GM12878 (cell line): ENCODE results near the gene IFT81. TPM values are rescaled to one million over a fixed set of nuclear protein-coding genes. Genes with fewer than 3 reads are reported as not detected.

Source experiments
- ATAC-seq: fragments of 200-7000 bp; cut with Tn5 transposase; 3 replicates; pipeline ENCODE4 v1.9.1; 2020; ENCODE audit warnings: mild to moderate bottlenecking, moderate library complexity
- BruUV-seq: library from RNA; stranded (reverse); fragments of 400-500 nt; replicated peaks from 2 replicates; lab custom pipeline; 2021; lab: Mats Ljungman, UMichigan
- CTCF ChIA-PET: fragments of 300-600 bp; sonication (Branson Sonifier 250); formaldehyde crosslinking; extraction: SDS; loops from one replicate; lab custom pipeline; 2021; ENCODE audit warnings: inconsistent platforms; lab: Yijun Ruan, JAX
- POLR2A ChIA-PET: fragments of 350-600 bp; formaldehyde crosslinking; extraction: SDS; loops from one replicate; lab custom pipeline; 2021; ENCODE audit warnings: inconsistent platforms; lab: Charles Lee
- RAD21 ChIA-PET: fragments of 300-600 bp; sonication (Branson Sonifier 250); formaldehyde crosslinking; loops from one replicate; lab custom pipeline; 2023; ENCODE audit warnings: antibody characterized with exemption; ENCODE audit not compliant: unreplicated experiment; lab: Charles Lee
- SMC1A ChIA-PET: fragments of 300-600 bp; sonication (Branson Sonifier 250); formaldehyde crosslinking; loops from one replicate; lab custom pipeline; 2023; ENCODE audit not compliant: unreplicated experiment, uncharacterized antibody; lab: Charles Lee
- DNase-seq: peaks from one replicate; pipeline ENCODE4 v3.0.0-alpha.2; 2011; ENCODE audit warnings: low read depth, low spot score
- FAIRE-seq: peaks from 3 replicates; lab custom pipeline; 2011; peaks lifted over from hg19 to GRCh38; lab: Jason Lieb, UNC
- H2AFZ ChIP-seq: 2 replicates; pipeline ENCODE4 v1.6.0; 2011; ENCODE audit warnings: low read depth, low read length, control low read depth; ENCODE audit not compliant: control insufficient read depth
- H3K27ac ChIP-seq: 2 replicates; pipeline ENCODE4 v1.5.1; 2011; ENCODE audit warnings: control low read depth; ENCODE audit not compliant: control insufficient read depth, insufficient read depth
- H3K27me3 ChIP-seq, 2 experiments: replicated peaks in 1 of 2; 2 replicates each; pipeline versions ENCODE4 v1.6.0 to v1.6.1; 2011; ENCODE audit warnings: low read length in 1 of 2; ENCODE audit not compliant: control insufficient read depth in 2 of 2, insufficient read depth in 2 of 2
- H3K36me3 ChIP-seq, 2 experiments: 2 replicates each; pipeline ENCODE4 v1.5.1; 2011; ENCODE audit warnings: low read length in 1 of 2; ENCODE audit not compliant: control insufficient read depth in 2 of 2, insufficient read depth in 2 of 2
- H3K4me1 ChIP-seq: 2 replicates; pipeline ENCODE4 v1.6.1; 2011; ENCODE audit warnings: mild to moderate bottlenecking, low read length, moderate library complexity, mixed read lengths; ENCODE audit not compliant: control insufficient read depth, insufficient read depth
- H3K4me2 ChIP-seq: 2 replicates; pipeline ENCODE4 v1.6.0; 2011; ENCODE audit warnings: control low read depth; ENCODE audit not compliant: control insufficient read depth, insufficient read depth
- H3K4me3 ChIP-seq: fragments of 200-600 bp; sonication (generic); 2 replicates; pipeline ENCODE4 v1.5.1; 2016
- H3K79me2 ChIP-seq: 2 replicates; pipeline ENCODE4 v1.6.0; 2011; ENCODE audit warnings: low read length; ENCODE audit not compliant: control insufficient read depth, insufficient read depth
- H3K9ac ChIP-seq: 2 replicates; pipeline ENCODE4 v1.8.0; 2011; ENCODE audit warnings: low read length, control low read depth, mixed read lengths; ENCODE audit not compliant: control insufficient read depth, insufficient read depth
- H3K9me3 ChIP-seq: replicated peaks from 3 replicates; pipeline ENCODE4 v1.5.1; 2011; ENCODE audit warnings: mild to moderate bottlenecking, low read length; ENCODE audit not compliant: control insufficient read depth, insufficient read depth
- H4K20me1 ChIP-seq: 2 replicates; pipeline ENCODE4 v1.6.0; 2011; ENCODE audit not compliant: control insufficient read depth, insufficient read depth
- BCLAF1 ChIP-seq: fragments of 450-650 bp; IDR thresholded peaks from 2 replicates; pipeline ENCODE4 v1.6.1; 2017; ENCODE audit warnings: antibody characterized with exemption, mild to moderate bottlenecking, moderate library complexity
- CREB1 ChIP-seq: IDR thresholded peaks from 2 replicates; pipeline ENCODE4 v1.6.1; 2012; ENCODE audit warnings: low read depth, mild to moderate bottlenecking, inconsistent platforms
- MLLT1 ChIP-seq: fragments of 450-650 bp; IDR thresholded peaks from 2 replicates; pipeline ENCODE4 v1.6.1; 2016; ENCODE audit warnings: mild to moderate bottlenecking
- MXI1 ChIP-seq: fragments of 150-350 bp; IDR thresholded peaks from 2 replicates; pipeline ENCODE4 v1.6.1; 2011; ENCODE audit warnings: low read depth, mild to moderate bottlenecking, inconsistent platforms, low read length, improper control_type of control experiment
- MYB ChIP-seq: fragments of 150-350 bp; IDR thresholded peaks from 2 replicates; pipeline ENCODE4 v1.6.1; 2014; ENCODE audit warnings: mild to moderate bottlenecking, low read depth, low read length, borderline replicate concordance
- NFYA ChIP-seq: IDR thresholded peaks from 2 replicates; pipeline ENCODE4 v1.6.1; 2011; ENCODE audit warnings: low read depth, mild to moderate bottlenecking, low read length, improper control_type of control experiment, borderline replicate concordance
- PAX8 ChIP-seq: fragments of 450-650 bp; IDR thresholded peaks from 2 replicates; pipeline ENCODE4 v1.6.1; 2017; ENCODE audit warnings: mild to moderate bottlenecking, moderate library complexity
- PKNOX1 ChIP-seq: fragments of 450-650 bp; IDR thresholded peaks from 2 replicates; pipeline ENCODE4 v1.6.1; 2016; ENCODE audit warnings: mild to moderate bottlenecking
- POLR2AphosphoS2 ChIP-seq: IDR thresholded peaks from 2 replicates; pipeline ENCODE4 v1.6.1; 2011; ENCODE audit warnings: low read depth, mild to moderate bottlenecking, low read length, improper control_type of control experiment, moderate library complexity
- SP1 ChIP-seq: IDR thresholded peaks from one replicate; pipeline ENCODE4 v1.6.1; 2011; ENCODE audit warnings: low read depth, low read length
- USF1 ChIP-seq: IDR thresholded peaks from 2 replicates; pipeline ENCODE4 v1.6.1; 2011; ENCODE audit warnings: borderline replicate concordance, low read depth, mild to moderate bottlenecking, moderate library complexity, mixed read lengths, low read length; ENCODE audit not compliant: insufficient read depth; ENCODE audit errors: extremely low read length
- ZBTB33 ChIP-seq: fragments of 450-650 bp; IDR thresholded peaks from 2 replicates; pipeline ENCODE4 v1.6.1; 2017; ENCODE audit warnings: mild to moderate bottlenecking
- WGBS: methylation state at CpG from one replicate; pipeline ENCODE4 v1.1.6; 2016; ENCODE audit warnings: low lambda C conversion rate; ENCODE audit not compliant: insufficient replicate concordance, insufficient coverage; ENCODE audit errors: missing lambda C conversion rate; 5-methylcytosine and 5-hydroxymethylcytosine counted together
- in situ Hi-C: fragments of 300-500 bp; cut with MboI; formaldehyde crosslinking; loops from 9 replicates; pipeline ENCODE4 v1.14.3; 2018; ENCODE audit warnings: mixed read lengths
- intact Hi-C: fragments of 100-400 bp; cut with micrococcal nuclease; formaldehyde crosslinking; loops from one replicate; pipeline ENCODE4 v1.14.2; 2022; ENCODE audit not compliant: unreplicated experiment
- polyA plus RNA-seq, 11 experiments: library from polyadenylated mRNA; depleted of rRNA in 4 of 11; unstranded in 6 of 11; stranded (reverse) in 5 of 11; fragments of >200 nt; fragmentation: Nextera tagmentation in 4 of 11; fragmentation: Illumina TruSeq in 1 of 11; extraction: Ambion mirVana in 4 of 11; extraction: Trizol in 1 of 11; gene quantifications; 1 replicate in 1 of 11; 2 replicates in 10 of 11; pipeline versions ENCODE4 v1.2.1 to v1.2.3, GENCODE V29; 2011 to 2016; ENCODE audit warnings: inconsistent platforms in 2 of 11, missing spikeins in 2 of 11, low read depth in 1 of 11
- total RNA-seq, 4 experiments: library from RNA; depleted of rRNA in 3 of 4; stranded (reverse); fragments of >200 nt in 3 of 4; fragmentation: Illumina TruSeq in 1 of 4; extraction: Trizol in 1 of 4; gene quantifications; 2 replicates each; pipeline versions ENCODE4 v1.2.1 to v1.2.3, GENCODE V29; 2013 to 2021

IFT81 gene
- total and polyA plus RNA-seq, 10 of the 15 experiments (the other 5 are each of a cell fraction or from before 2014, with no cell fraction given): 4.1 to 9.9 (median 5.6) TPM

- TF ChIP-seq USF1 (no peak), CREB1 (no peak), ZBTB33 (no peak)
- TF ChIP-seq, all 136 proteins: peak for 0
These were observed 11.6 kb downstream of the IFT81 start (continued) for GRCh38 chr12:110135806-110136205.

- FAIRE-seq (no peak), ATAC-seq (no peak), DNase-seq (no peak)
- no peak overlapping the region for H3K4me2 ChIP-seq
- ChIA-PET RAD21 (interaction anchor here (0.7 kb wide), 1 partner anchor 10 kb away, joined by 3 read pairs; no protein-coding TSS in a partner anchor), CTCF (interaction anchor here (0.6 to 1.3 kb wide), 2 partner anchors 8 to 1837 kb away, joined by 3 read pairs; no protein-coding TSS in a partner anchor), SMC1A (interaction anchor here (0.7 to 1.7 kb wide), 4 partner anchors 19 to 105 kb away, joined by 3 to 6 read pairs (median 4); no protein-coding TSS in a partner anchor), POLR2A (interaction anchor here (0.6 to 0.7 kb wide), 3 partner anchors 8 to 403 kb away, joined by 3 read pairs; no protein-coding TSS in a partner anchor)
- TF ChIP-seq SP1 (no peak), MLLT1 (no peak), MYB (no peak), BCLAF1 (no peak), POLR2AphosphoS2 (no peak), PKNOX1 (no peak), PAX8 (no peak), MXI1 (no peak), NFYA (no peak)
- WGBS: 86% methylated on average over 3 of the region's 3 CpGs
- no peaks in the 10 kb centered on the region for H3K79me2 ChIP-seq
- in situ Hi-C loops (no loop called here), intact Hi-C loops (no loop called here)
- H3K27me3 ChIP-seq: no peaks in the 10 kb centered on the region
- H2AFZ ChIP-seq: no peak overlapping the region
- no peaks in the 10 kb centered on the region for H3K4me1 ChIP-seq
- no peak overlapping the region for H3K27ac ChIP-seq
- no peak overlapping the region for H3K9ac ChIP-seq
- H3K36me3 ChIP-seq: no peaks in the 10 kb centered on the region; a peak in 1 of 4 replicates
- no peaks in the 10 kb centered on the region for H3K9me3 ChIP-seq
- H4K20me1 ChIP-seq: no peaks in the 10 kb centered on the region
- no TSS peak for BruUV-seq
- H3K4me3 ChIP-seq: no peak overlapping the region
These were observed 13.6 kb downstream of the IFT81 start for GRCh38 chr12:110137786-110138185.
